Suppressor macrophage (primary cell): Measurements from ENCODE around the gene MORC4.
A peak's percentile ranks its signal among the peaks of the same experiment; 100 is the strongest.

Source experiments
- DNase-seq, 4 experiments: peaks; one replicate each; pipeline ENCODE4 v3.0.0-alpha.2; 2020 to 2022

MORC4 gene

DNA sequence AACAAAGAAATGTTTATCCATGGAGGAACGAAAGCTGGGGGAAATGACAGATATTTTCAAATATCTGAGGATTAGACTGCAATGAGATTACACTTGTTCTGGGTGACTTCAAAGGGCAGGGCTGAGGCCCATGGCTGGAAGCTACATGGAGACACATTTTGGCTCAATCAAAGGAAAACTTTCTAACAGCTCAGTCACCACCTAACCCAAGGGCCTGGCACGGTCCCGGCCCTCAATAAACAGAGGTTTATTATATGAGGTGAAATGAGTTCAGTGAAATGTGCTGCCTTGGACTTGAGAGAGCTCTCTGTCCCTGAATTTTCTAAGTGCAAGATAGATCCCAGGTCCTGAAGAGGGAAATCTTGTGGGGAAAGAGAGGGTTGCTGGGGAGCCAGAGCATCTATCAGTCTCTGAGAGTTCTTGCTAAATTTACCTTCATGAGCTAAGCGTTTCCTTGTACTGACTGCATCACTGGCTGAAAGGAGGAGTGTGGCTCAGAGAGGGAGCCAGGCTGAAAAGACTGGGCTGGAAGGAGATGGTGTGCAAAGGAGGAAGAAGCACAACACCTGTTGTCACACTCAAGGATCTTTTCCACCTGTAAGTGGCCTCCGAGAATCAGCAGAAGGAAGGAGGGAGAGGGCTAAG is 94.8 kb downstream of the MORC4 start:
- no peak for DNase-seq

DNA sequence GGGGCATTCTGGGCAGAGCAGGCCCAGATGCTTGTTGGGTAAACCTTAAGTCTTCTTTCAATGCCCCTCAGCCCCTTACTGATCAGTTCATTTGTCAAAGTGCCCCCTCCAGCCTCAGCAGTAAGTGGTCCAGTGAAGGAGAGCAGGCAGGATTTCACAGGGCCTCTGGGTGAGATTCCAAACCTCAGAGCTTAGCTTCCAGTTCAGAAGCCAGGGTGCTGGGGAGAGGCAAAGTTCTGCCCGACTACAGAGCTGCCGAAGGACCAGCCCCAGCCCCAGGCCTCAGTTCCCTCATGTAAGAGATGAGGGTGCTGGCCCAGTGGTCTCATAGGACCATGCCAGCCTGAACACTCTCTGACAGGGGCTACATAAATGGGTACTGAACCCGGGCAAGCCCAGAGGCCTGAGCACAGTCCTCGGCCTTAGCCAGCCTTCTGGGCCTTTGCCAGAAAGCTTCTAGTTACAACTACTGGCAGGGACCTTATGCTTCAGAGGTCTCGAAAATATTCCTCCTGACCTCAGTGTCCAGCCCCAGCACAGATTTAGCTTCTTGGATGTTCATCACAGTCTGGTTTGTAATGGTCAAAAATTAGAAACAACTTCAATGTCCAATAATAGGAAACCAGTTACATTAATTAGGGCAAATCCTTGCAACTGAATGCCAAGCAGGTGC is 96.0 kb downstream of the MORC4 start:
- no peak for DNase-seq

DNA sequence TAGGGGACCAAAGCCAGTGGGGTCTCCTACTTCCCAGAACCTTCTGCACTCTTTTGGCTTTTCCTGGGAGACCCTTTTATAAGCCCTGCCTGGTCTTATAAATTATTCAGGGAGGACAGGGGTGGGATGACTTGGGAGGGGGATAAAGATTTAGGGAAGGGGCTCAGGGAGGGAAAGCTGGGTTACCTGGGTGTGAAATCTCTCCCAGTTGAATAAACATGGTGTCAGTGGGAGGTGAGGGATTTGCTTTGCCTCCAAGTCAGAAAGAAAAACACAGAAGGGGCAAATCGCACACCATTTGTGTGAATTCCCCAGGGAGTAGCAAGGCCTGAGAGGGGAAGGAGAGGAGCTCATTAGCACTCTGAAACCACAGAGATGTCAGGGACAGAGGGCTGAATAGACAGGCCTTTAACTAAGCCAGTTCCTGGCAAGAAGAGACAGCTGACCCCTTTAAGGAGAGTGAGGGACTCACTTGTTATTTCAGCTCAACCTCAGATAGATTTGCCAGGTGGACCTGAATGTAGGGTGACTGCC is 96.7 kb downstream of the MORC4 start, which contains the start of gene RIPPLY1:
Gene RIPPLY1, minus strand, starts transcription at position 51 of the 534 bp plus-strand sequence. CDS start 54 bp downstream, outside the sequence.
- no peak for DNase-seq

DNA sequence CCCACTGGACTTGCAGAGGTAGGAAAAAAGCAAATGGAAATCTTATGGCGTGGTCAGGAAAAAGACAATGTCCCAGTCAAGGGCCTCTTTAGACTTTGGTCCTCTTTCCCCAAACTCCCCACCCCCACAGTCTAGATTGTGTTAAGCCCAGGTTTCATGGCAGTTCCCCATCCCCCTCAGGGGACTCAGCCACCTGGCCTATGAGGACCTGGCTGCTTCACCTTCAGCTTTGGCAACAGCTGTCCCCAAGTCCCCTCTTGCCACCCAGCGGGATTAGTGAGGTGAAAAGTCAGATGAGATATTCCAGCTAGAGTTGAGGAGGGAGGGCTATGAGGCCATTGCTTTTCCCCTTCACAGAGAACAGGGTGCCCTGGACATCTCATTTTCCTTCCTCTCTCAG is 97.3 kb downstream of the MORC4 start:
- no peak for DNase-seq

DNA sequence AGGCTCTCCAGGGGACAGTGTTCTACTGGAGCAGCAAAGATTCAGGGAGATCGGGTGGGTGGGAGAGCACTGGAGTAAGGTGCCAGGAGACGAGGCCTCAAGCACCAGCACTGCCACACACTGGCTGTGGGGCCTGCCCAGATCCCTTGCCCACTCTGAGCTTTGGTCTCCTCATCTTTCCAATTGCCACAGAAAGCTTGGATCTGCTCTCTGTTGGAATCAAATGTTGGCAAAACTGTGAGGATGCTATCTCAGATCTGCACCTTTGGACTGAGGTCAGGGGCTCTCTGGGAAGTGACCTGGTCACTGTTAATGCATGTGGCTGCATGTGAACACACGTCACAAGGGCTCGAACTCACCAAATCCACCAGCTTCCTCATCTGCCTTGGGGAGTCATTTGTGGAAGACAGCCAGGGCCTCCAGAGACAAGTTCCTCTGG is 98.2 kb downstream of the MORC4 start:
- peak in 1 of 4 experiments; percentile 4 for DNase-seq

DNA sequence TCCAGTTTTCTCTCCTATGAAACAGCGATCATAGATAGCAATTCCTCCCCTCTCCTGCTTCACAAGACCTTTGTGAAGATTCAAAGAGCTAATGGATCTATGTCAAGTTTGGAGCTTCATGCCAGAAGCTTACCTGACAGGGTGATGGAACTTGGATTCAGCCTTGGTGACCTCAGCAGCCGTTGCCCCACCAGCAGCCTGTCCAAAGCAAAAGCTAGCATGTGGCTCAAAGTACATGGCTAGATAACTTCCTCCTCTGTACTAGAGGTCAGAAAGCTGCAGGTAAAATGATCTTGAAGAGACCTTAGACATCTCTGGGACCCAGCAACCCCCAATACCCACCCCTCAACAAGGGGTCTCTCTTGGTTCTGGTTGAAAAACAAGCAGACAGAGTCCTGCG is 98.7 kb downstream of the MORC4 start:
- no peak for DNase-seq

DNA sequence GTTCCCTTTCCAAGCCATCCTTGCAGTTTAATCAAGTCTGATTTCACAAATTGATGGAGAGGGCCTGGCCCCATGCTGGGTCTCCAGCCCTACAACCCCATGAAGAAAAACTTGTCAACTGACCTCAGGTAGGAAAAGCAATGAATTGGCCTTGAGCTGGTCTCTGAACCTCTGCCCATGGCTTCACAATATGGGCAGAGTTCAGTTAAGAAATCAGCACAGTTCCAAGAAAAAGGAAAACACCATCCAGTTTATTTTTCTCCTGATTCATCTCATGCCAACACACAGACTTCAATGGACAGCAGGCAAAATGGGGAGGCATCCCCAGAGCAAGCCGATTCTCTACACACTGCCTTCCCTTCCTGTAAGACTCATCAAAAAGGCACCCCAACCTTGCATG is 100.2 kb downstream of the MORC4 start:
- DNase-seq, result no peak

DNA sequence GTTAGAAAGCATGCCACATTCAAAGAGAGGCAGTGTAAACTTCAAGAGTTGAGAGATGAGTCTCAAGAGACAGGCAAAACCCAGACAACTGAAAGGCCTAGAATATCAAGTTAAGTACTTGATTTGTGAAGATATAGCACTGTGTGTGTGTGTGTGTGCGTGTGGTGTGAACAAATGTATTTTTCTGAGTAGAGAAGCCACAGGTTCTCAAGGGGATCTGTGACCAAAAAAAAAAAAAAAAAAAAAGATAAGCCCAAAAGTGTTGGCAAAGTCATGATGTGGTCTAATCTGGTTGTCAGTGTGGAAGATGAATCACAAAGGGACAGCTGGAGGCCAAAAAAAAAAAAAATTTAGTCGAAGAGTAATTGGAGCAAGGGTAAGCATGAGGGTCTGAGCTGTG is 100.7 kb downstream of the MORC4 start:
- no peak for DNase-seq

DNA sequence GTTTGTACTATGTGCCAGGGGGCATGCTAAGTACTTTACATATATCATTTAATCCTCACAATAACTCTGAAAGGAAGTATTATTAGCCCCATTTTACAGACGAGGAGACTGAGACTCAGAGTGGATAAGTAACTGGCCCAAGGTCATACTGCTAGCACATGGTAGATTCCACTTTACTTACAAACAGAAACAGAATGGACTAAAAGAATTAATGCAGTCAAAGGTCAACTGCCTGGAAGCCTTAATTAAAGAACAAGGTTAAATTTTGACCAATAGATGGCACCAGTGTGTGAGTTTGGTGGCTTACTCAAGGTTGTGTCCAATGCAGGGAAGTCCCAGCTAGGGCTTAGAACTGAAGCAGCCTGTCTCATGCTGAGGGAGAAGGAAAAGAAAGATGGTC is 101.5 kb downstream of the MORC4 start:
- DNase-seq, result peak; percentile 35 to 72 (median 58)

DNA sequence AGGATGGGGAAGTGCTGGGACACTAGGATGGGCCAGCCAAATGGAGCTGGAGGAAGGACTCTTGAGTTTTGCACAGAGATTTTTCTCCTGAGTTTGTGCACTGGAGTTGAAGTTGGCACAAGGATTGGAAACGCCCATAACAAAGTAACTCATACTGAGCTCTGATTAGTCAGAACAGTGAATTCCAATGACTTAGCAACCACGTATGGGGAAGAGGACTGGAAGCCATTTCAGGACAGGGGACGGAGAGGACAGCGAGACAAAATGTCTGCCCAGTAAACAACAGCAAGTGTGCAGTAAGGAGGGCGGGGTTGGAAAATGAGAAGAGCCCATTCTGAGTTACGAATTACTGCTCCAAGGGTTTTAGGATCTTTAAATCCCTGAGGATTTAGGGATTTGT is 102.8 kb downstream of the MORC4 start:
- DNase-seq, result no peak

DNA sequence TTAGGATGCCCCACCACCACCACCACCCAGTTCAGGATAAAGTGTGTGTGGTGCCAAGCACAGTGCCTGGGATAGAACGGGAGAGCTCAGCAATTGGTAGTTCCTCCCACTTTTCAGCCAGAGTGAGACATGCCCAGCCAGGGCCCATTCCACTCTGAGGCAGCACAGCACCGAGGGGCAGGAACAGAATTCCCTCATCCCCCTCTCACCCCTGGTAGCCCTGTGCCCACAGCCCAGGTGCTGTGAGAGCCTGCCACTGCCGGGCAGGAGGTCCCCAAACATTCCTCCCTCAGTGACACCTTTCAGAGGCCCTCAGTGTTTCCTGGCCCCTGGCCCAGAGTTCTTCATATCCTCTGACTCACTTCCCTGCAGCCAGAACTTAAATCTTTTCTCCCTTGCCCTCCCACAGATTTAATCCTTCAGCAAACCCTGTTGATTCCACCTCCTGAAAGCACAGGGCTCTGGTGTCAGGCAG is 105.0 kb downstream of the MORC4 start:
- DNase-seq, result no peak

DNA sequence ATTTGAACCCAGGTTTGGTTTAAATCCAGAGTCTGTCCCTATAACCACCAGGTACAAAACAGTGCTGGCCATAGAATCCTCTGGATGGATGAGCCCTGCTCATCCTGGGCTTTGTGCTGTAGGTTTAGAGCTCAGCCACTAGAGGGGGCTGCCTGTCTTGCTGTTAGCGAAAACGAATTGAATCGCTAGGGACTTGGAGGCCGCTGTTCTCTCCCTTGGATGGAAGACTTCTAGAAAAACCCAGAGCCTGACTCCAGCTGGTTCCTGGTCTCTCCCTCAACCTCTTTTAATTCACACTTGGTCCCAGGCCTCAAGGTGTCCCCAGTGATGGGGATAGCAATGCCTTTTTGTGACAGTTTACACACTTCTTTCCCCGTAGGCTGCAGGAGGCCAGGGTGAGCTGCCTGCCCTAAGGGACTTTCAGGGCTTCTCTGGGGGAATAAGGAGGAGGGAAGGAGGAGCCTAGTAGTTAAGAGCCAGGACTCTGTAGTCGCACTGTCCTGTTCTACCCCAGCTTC is 105.6 kb downstream of the MORC4 start:
- peak; percentile 32 to 71 (median 57) for DNase-seq

DNA sequence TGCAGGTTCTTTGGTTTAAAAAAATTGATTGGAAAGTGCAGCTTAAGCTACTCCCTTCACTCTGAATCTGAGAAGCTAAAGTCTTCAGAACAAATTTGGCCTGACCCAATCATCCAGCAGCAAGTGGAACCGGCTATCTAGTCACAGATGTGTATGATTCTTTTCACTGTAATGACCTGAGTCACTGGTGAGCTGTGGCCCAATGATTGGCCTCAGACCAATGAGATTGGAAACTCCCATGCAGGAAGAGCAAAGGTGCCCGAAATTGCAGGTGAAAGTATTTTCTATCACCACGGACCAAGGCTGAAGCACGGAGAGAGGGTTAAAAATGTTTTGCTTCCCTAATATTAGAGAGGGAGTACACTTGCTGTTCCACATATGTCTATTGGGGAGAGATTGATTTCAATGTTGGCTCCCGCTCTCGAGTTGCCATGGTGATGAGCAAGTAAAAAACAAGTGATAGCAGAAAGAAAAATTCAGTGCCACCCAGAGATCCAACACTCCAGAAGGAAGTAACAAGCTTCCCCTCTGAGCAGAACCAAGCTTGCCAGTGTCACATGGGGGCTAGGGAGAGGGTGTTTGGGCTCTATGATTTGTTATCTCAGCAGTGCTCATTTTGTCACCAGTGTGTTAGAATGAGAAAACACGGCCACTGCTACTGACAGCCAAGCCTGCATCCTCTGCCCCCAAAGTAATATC is 108.1 kb downstream of the MORC4 start:
- no peak for DNase-seq
